ENCODE results near the gene SPATC1L.

SPATC1L gene

DNA sequence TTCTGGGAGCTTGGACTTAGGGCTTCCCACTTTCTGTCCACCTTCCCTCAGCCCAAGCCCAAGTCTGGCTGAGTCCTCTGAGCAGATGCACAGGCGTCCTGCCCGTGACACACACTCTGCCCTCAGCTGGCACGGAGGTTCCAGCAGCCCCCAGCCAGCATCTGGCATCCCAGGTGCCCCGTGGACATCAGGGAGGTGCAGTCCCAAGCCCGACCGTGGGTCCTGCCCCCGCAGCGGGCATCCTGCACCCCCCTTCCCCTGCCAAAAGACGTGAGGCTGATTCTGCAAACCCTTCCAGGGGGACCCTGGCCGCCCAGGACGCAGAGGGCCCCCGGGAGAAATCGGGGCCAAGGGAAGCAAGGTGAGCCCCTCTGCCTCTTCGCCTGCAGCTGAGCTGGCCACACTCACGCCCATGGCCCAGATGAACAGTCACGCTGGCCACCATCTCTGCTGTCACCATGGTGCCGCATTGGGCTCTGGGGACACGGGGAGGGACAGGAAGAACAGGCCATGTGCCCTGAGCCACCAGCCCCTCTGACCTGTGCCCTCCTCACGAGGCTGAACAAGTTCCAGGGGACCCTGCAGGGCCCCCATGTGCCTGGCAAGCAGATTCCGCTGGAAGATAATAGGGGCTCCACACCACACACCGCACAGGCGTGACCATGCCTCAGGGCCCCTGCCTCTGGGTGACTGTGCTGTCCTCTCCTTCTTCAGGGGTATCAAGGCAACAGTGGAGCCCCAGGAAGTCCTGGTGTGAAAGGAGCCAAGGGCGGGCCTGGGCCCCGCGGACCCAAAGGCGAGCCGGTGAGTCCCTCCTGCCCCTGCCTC is 65.7 kb downstream of the SPATC1L start:
- Histone ChIP-seq H3K4me3 (ENCODE audit: low read length) (no peak overlapping the region), H3K36me3 (ENCODE audit: insufficient read depth, low read length) (peaks cover 44% of the 10 kb centered on the region), H3K27me3 (ENCODE audit: insufficient read depth, low read length) (no peaks in the 10 kb centered on the region), H3K9ac (ENCODE audit: low read depth, low read length) (no peak overlapping the region), H3K9me3 (ENCODE audit: insufficient read depth, low read depth, low read length) (peaks cover 7% of the 10 kb centered on the region; the same call in 1 of the 2 replicates), H3K4me1 (ENCODE audit: insufficient read depth, low read length) (no peaks in the 10 kb centered on the region), H3K27ac (ENCODE audit: low read depth, low read length) (no peak overlapping the region)
- 96% methylated on average over 27 of the region's 27 CpGs for WGBS

DNA sequence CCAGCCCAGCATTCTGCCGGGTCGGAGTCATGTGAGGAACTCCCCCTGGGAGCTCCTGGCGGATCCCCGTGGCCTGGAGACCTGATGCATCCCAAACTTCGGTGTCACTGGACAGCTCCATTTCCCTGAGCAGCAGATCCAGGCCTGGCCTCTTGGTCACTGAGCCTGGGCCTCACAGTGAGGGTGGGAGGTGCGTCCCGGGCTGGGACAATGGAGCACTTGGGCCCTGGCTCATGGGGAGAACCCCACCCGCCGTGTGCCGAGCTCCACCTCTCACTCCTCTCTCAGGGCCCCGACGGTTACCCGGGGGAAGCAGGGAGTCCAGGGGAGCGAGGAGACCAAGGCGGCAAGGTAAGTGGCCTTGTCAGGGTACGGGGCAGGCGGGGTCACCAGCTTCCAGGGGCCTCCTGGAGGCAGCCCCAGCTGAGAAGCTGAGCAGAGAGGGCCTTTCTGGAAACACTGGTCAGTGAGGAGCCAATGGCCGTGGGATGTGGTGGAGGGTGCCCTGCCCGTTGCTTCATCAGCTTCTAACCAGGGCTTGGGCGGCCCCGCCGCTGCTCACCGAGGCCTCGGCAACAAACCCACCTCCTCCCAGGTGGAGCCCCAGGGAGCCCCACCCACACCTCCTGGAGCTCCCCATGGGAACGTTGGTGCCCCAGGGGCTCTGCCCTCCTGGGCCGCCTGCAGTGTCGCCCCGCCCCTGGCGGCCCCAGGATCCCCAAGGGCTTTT is 66.5 kb downstream of the SPATC1L start:
- WGBS: 93% methylated on average over 29 of the region's 29 CpGs
- H3K4me1 ChIP-seq (ENCODE audit: insufficient read depth, low read length): no peaks in the 10 kb centered on the region
- H3K9me3 ChIP-seq (ENCODE audit: insufficient read depth, low read depth, low read length): peaks cover 7% of the 10 kb centered on the region; the same call in 1 of the 2 replicates
- no peak overlapping the region for H3K27ac ChIP-seq (ENCODE audit: low read depth, low read length)
- no peak overlapping the region for H3K9ac ChIP-seq (ENCODE audit: low read depth, low read length)
- H3K27me3 ChIP-seq (ENCODE audit: insufficient read depth, low read length): no peaks in the 10 kb centered on the region
- peaks cover 51% of the 10 kb centered on the region for H3K36me3 ChIP-seq (ENCODE audit: insufficient read depth, low read length)
- no peak overlapping the region for H3K4me3 ChIP-seq (ENCODE audit: low read length)

DNA sequence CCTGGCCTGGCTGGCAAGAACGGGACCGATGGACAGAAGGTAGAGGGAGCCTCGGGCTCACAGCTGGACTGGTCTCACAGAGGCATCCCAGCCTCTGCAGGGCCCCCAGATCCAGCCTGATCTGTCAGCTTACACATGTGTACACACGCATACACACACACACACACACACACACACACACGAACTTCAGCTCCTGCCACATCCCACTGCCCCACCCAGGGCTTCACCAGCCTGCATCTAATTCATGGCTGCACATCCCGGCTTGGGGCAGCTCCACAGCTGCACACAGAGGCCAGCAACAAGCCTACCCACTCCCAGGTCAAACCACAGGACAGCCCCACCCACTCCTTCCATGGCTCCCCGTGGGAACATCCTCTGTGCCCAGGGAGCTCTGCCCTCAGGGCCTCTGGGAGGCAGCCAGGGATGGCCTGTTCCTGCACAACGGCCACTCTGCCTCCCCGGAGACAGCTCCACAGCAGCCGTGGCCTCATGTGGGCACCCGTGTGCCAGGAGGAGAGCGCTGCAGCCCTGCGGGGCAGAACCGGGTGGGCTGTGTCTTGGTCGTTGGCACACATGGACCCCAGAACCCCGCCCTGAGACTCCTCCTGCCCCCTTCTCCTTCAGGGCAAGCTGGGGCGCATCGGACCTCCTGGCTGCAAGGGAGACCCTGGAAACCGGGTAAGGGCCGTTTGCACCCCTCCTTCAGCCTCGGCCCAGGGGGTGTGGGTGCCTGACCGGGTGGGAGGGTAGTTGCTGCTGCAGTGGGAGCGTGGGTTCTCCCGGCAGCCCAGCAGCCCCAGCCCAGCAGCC is 67.3 kb downstream of the SPATC1L start:
- H3K36me3 ChIP-seq (ENCODE audit: insufficient read depth, low read length): peaks cover 49% of the 10 kb centered on the region
- H3K9ac ChIP-seq (ENCODE audit: low read depth, low read length): no peak overlapping the region
- peaks cover 7% of the 10 kb centered on the region; the same call in 1 of the 2 replicates for H3K9me3 ChIP-seq (ENCODE audit: insufficient read depth, low read depth, low read length)
- H3K4me3 ChIP-seq (ENCODE audit: low read length): no peak overlapping the region
- WGBS: 94% methylated on average over 24 of the region's 24 CpGs
- H3K4me1 ChIP-seq (ENCODE audit: insufficient read depth, low read length): no peaks in the 10 kb centered on the region
- no peaks in the 10 kb centered on the region for H3K27me3 ChIP-seq (ENCODE audit: insufficient read depth, low read length)
- H3K27ac ChIP-seq (ENCODE audit: low read depth, low read length): no peak overlapping the region

DNA sequence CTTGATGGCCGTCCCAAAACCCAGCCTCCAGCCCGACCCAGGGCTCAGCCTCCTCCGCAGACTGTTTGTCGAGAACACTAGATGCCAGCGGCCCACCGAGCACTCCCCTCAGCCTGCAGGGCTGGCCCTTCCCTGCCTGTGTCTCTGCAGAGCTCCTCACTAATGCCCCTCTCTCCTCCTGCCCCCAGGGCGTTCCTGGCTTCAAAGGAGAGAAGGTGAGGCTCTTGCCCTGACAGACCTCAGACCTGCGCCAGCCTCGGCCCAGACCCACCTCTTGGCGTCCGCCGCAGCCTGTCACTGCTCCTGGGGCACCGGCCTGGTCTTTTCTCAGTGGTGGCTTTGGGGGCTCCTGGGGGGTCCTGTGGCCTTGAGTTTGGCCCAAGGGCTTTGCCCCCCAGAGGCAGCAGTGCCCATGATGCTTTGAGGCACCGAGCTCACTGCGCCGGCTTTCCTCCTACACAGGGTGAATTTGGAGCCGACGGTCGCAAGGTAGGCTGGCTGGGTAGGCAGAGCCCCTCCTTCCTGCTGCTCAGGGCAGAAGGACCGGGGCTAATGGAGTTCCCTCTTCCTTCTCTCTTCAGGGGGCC is 68.0 kb downstream of the SPATC1L start:
- WGBS: 92% methylated on average over 20 of the region's 20 CpGs
- H3K9me3 ChIP-seq (ENCODE audit: insufficient read depth, low read depth, low read length): peaks cover 7% of the 10 kb centered on the region; the same call in 1 of the 2 replicates
- H3K9ac ChIP-seq (ENCODE audit: low read depth, low read length): no peak overlapping the region
- H3K36me3 ChIP-seq (ENCODE audit: insufficient read depth, low read length): peaks cover 47% of the 10 kb centered on the region
- H3K27ac ChIP-seq (ENCODE audit: low read depth, low read length): no peak overlapping the region
- H3K4me3 ChIP-seq (ENCODE audit: low read length): no peak overlapping the region
- no peaks in the 10 kb centered on the region for H3K4me1 ChIP-seq (ENCODE audit: insufficient read depth, low read length)
- no peaks in the 10 kb centered on the region for H3K27me3 ChIP-seq (ENCODE audit: insufficient read depth, low read length)

DNA sequence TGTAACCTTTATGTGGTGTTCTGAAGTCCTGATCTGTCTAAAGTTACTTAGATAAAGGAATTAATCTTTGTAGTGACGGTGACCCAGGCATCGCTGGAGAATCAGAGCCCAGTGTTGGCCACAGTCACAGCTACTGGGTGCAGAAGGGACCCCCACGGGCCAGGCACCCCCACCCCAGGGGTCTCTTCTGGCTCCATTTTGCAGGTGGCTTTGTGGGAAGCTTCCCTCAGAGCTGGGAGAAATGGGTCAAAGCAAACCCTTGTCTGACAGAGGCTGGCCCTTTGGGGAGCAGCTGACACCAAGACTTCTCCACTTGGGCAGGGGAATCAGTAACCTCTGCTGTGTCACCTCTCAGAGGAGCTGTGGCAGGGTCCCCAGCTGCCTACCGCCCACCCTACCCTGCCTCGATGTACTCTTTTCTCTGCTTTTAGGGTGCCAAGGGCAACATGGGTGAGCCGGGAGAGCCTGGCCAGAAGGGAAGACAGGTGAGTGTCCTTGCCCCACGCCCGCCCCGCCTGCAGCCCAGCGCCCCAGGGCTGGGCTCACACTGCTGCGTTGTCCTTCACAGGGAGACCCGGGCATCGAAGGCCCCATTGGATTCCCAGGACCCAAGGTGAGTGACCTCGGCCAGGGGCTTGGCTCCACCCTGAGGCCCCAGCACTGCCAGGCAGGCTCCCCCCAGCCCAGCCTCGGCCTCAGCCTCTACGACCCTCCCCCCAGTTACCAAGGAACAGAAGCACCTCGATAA is 68.6 kb downstream of the SPATC1L start:
- peaks cover 47% of the 10 kb centered on the region for H3K36me3 ChIP-seq (ENCODE audit: insufficient read depth, low read length)
- no peak overlapping the region for H3K27ac ChIP-seq (ENCODE audit: low read depth, low read length)
- H3K9me3 ChIP-seq (ENCODE audit: insufficient read depth, low read depth, low read length): peaks cover 7% of the 10 kb centered on the region; the same call in 1 of the 2 replicates
- 94% methylated on average over 17 of the region's 17 CpGs for WGBS
- no peak overlapping the region for H3K4me3 ChIP-seq (ENCODE audit: low read length)
- H3K4me1 ChIP-seq (ENCODE audit: insufficient read depth, low read length): no peaks in the 10 kb centered on the region
- no peak overlapping the region for H3K9ac ChIP-seq (ENCODE audit: low read depth, low read length)
- H3K27me3 ChIP-seq (ENCODE audit: insufficient read depth, low read length): no peaks in the 10 kb centered on the region

DNA sequence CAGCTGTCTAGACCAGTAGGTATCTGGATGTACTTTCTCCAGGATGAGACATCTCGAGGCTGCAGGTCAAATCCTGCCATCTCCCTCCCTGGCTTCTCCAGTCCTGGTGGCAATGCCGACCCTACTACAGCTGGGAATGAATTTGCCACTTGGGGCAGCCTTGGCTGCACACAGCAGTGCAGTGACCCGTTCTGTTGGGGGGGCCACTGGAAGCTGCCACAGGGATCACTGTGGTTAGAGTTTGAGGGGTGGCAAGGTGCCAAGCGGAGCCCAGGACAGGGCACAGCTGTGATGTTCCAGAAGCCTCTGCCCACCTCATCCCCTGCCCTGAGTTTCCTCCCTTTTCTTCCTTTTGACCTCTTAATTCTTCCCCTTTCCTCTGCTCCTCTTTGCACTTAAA is 69.3 kb downstream of the SPATC1L start:
- Histone ChIP-seq H3K4me1 (ENCODE audit: insufficient read depth, low read length) (no peaks in the 10 kb centered on the region), H3K27me3 (ENCODE audit: insufficient read depth, low read length) (no peaks in the 10 kb centered on the region), H3K27ac (ENCODE audit: low read depth, low read length) (no peak overlapping the region), H3K9me3 (ENCODE audit: insufficient read depth, low read depth, low read length) (peaks cover 7% of the 10 kb centered on the region; the same call in 1 of the 2 replicates), H3K36me3 (ENCODE audit: insufficient read depth, low read length) (peaks cover 47% of the 10 kb centered on the region), H3K4me3 (ENCODE audit: low read length) (no peak overlapping the region), H3K9ac (ENCODE audit: low read depth, low read length) (no peak overlapping the region)
- 95% methylated on average over 4 of the region's 4 CpGs for WGBS

DNA sequence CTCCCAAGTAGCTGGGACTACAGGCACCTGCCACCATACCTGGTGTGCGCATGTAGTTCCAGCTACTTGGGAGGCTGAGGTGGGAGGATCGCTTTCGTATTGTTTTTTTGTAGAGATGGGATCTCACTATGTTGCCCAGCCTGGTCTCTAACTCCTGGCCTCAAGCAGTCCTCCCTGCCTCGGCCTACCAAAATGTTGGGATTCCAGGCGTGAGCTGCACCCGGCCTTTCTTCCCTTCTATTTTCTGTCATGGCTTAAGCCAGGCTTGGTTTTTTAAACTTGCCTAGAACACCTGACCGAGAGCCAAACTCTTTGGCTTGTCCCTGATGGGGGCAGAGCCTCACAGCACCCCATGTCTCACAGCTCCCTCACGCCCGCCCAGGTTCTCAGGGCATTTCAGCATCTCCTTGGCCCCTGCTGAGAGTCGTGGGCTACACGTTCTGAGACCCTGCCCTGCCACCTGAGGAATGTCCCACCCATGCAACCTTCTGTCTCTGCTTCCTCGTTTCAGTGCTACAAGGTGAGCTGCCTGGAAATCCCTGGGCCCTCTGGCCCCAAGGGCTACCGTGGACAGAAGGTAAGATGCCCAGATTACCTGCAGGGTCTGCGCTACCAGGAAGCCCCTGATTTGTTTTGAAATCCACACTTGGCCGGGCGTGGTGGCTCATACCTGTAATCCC is 70.6 kb downstream of the SPATC1L start:
- H3K36me3 ChIP-seq (ENCODE audit: insufficient read depth, low read length): peaks cover 47% of the 10 kb centered on the region
- H3K4me3 ChIP-seq (ENCODE audit: low read length): no peak overlapping the region
- H3K27me3 ChIP-seq (ENCODE audit: insufficient read depth, low read length): no peaks in the 10 kb centered on the region
- H3K27ac ChIP-seq (ENCODE audit: low read depth, low read length): no peak overlapping the region
- H3K9ac ChIP-seq (ENCODE audit: low read depth, low read length): no peak overlapping the region
- WGBS: 96% methylated on average over 16 of the region's 16 CpGs
- H3K4me1 ChIP-seq (ENCODE audit: insufficient read depth, low read length): no peaks in the 10 kb centered on the region
- peaks cover 13% of the 10 kb centered on the region for H3K9me3 ChIP-seq (ENCODE audit: insufficient read depth, low read depth, low read length)

DNA sequence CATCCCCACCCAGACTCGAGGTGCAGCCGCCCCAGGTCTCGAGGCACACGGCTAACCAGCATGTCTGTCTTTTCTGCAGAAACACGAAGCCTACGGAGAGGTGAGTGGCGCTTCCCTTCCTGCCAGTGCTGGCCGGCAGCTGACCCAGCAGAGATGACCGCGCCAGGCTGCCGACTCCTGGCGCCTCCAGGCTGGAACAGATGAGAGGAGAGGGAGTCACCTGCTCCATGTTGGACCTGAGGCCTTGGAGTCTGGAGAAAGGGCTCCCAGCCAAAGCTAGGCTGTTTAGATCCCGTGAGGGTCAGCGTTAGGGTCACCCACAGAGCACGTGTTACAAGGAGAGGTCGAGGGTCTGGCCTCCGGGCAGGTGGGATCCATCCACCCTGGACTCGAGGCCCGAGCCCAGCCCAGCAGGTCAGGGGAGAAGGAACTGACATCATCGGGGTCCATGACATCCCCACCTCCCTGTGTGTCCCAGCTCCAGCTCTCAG is 71.5 kb downstream of the SPATC1L start:
- no peak overlapping the region for H3K4me3 ChIP-seq (ENCODE audit: low read length)
- H3K9ac ChIP-seq (ENCODE audit: low read depth, low read length): no peak overlapping the region
- no peaks in the 10 kb centered on the region for H3K27me3 ChIP-seq (ENCODE audit: insufficient read depth, low read length)
- 96% methylated on average over 20 of the region's 20 CpGs for WGBS
- peaks cover 22% of the 10 kb centered on the region for H3K9me3 ChIP-seq (ENCODE audit: insufficient read depth, low read depth, low read length)
- peaks cover 47% of the 10 kb centered on the region for H3K36me3 ChIP-seq (ENCODE audit: insufficient read depth, low read length)
- H3K27ac ChIP-seq (ENCODE audit: low read depth, low read length): no peak overlapping the region
- H3K4me1 ChIP-seq (ENCODE audit: insufficient read depth, low read length): no peaks in the 10 kb centered on the region

DNA sequence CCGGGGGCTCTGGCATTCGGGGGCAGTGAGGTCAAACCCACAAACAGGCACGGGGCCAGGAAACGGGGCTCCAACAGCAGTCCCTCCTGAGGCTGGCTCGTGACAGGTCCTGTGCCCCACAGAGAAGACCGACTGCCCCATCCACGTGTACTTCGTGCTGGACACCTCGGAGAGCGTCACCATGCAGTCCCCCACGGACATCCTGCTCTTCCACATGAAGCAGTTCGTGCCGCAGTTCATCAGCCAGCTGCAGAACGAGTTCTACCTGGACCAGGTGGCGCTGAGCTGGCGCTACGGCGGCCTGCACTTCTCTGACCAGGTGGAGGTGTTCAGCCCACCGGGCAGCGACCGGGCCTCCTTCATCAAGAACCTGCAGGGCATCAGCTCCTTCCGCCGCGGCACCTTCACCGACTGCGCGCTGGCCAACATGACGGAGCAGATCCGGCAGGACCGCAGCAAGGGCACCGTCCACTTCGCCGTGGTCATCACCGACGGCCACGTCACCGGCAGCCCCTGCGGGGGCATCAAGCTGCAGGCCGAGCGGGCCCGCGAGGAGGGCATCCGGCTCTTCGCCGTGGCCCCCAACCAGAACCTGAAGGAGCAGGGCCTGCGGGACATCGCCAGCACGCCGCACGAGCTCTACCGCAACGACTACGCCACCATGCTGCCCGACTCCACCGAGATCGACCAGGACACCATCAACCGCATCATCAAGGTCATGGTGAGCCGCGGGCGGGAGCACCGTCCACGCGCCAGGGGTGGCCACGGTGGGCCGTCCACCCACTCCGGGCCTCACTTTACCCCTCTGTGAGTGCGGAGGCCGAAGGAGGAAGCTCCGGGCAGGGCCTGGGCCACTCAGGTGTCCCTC is 72.2 kb downstream of the SPATC1L start:
- H3K36me3 ChIP-seq (ENCODE audit: insufficient read depth, low read length): peaks cover 43% of the 10 kb centered on the region
- 97% methylated on average over 69 of the region's 69 CpGs for WGBS

More for the DNA sequence above, 72.2 kb downstream of the SPATC1L start:
- no peaks in the 10 kb centered on the region for H3K27me3 ChIP-seq (ENCODE audit: insufficient read depth, low read length)
- H3K4me1 ChIP-seq (ENCODE audit: insufficient read depth, low read length): peaks cover 1% of the 10 kb centered on the region; the same call in 1 of the 2 replicates
- no peak overlapping the region for H3K9ac ChIP-seq (ENCODE audit: low read depth, low read length)
- no peak overlapping the region for H3K4me3 ChIP-seq (ENCODE audit: low read length)
- no peak overlapping the region for H3K27ac ChIP-seq (ENCODE audit: low read depth, low read length)
- peaks cover 22% of the 10 kb centered on the region for H3K9me3 ChIP-seq (ENCODE audit: insufficient read depth, low read depth, low read length)
